ENCODE results near the gene ACY1. TPM values are rescaled to one million over a fixed set of nuclear protein-coding genes. Genes with fewer than 3 reads are reported as not detected.

Gene ACY1
- total RNA-seq, 3 donors from 2014 or later: 40.0 to 49.2 (median 46.4) TPM

DNA sequence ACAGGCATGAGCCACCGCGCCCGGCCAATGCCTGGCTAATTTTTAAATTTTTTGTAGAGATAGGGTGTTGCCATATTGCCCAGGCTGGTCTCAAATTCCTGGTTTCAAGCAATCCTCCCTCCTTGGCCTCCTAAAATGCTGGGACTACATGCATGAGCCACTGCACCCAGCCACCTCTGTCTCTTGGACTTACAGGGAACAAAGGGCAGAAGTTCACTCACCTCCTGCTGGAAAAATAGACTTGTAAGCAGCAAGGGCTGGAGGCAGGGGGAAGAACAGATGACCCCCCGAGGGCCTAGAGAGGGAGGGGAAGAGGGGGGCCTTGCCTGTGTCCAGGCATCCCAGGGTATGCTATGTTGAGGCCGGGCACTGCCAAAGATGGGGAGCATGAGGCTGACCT is 50.9 kb downstream of the ACY1 start:
- TF ChIP-seq, protein P1, sequence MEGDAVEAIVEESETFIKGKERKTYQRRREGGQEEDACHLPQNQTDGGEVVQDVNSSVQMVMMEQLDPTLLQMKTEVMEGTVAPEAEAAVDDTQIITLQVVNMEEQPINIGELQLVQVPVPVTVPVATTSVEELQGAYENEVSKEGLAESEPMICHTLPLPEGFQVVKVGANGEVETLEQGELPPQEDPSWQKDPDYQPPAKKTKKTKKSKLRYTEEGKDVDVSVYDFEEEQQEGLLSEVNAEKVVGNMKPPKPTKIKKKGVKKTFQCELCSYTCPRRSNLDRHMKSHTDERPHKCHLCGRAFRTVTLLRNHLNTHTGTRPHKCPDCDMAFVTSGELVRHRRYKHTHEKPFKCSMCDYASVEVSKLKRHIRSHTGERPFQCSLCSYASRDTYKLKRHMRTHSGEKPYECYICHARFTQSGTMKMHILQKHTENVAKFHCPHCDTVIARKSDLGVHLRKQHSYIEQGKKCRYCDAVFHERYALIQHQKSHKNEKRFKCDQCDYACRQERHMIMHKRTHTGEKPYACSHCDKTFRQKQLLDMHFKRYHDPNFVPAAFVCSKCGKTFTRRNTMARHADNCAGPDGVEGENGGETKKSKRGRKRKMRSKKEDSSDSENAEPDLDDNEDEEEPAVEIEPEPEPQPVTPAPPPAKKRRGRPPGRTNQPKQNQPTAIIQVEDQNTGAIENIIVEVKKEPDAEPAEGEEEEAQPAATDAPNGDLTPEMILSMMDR (IDR thresholded peaks at IDR 0.05): no peak
- TF ChIP-seq POLR2AphosphoS5 (IDR thresholded peaks at IDR 0.05): no peak
- TF ChIP-seq POLR2A (IDR thresholded peaks at IDR 0.05): no peak
- no peaks in the 10 kb centered on the region for H3K27me3 ChIP-seq
- H3K4me1 ChIP-seq: peaks cover 0 to 6% of the 10 kb centered on the region in 2 donors
- no peak overlapping the region for H3K4me3 ChIP-seq
- no peak for DNase-seq (ENCODE audit: low spot score in 2 of 2)
- no peaks in the 10 kb centered on the region for H3K36me3 ChIP-seq
- H3K27ac ChIP-seq: no peak overlapping the region
- intact Hi-C loops (cut with DNase I; ENCODE audit: low total_unique reads): no loop called here
- H3K9me3 ChIP-seq: no peaks in the 10 kb centered on the region

DNA sequence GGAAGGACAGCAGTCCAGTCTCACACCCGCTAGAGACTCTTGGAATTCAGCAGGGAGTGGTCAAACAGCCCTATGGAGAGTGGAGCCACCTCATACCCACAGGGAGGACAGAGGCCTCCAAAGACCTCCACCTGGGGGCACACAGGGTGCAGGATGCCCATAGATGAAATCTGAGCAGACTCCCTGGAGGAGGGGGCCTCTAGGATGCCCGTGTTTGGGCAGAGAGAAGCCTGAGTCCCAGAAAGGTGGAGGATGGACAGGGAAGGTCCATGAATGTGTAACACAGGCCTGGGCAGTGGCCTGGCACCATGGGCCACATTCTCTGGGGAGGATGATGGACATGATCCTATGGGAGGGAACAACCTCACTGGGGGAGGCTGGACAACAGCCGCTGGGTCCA is 51.3 kb downstream of the ACY1 start:
- no peaks in the 10 kb centered on the region for H3K36me3 ChIP-seq
- no peak overlapping the region for H3K4me3 ChIP-seq
- H3K4me1 ChIP-seq: peaks cover 3 to 6% of the 10 kb centered on the region in 2 donors
- H3K9me3 ChIP-seq: no peaks in the 10 kb centered on the region
- H3K27me3 ChIP-seq: no peaks in the 10 kb centered on the region
- H3K27ac ChIP-seq: no peak overlapping the region
- TF ChIP-seq POLR2A (IDR thresholded peaks at IDR 0.05) (no peak), POLR2AphosphoS5 (IDR thresholded peaks at IDR 0.05) (no peak)
- TF ChIP-seq, protein P1 (IDR thresholded peaks at IDR 0.05): no peak
- no peak for DNase-seq (ENCODE audit: low spot score in 2 of 2)
- intact Hi-C loops (cut with DNase I; ENCODE audit: low total_unique reads): no loop called here

DNA sequence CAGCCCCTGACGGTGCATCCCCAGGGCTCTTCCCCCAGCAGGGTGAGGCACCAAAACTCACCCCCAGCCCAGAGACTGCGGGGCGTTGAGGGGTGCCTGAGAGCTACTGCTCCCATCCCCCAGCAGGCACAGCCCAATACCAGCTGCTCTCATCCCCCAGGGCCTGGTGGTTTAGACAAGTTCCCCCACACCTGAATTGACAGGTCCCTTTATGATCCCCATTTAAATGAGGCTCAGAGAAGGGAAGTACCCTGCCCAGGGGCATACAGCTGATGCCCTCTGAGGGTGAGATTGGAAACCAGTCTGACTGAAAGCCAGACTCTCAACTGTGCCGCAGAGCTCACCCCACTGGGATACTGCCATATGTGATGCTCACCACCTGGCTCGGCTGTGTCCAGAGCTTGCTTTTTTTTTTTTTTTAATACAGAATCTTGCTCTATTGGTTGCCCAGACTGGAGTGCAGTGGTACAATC is 52.9 kb downstream of the ACY1 start:
- no peaks in the 10 kb centered on the region for H3K9me3 ChIP-seq
- no peak overlapping the region for H3K27ac ChIP-seq
- intact Hi-C loops (cut with DNase I; ENCODE audit: low total_unique reads): no loop called here
- TF ChIP-seq, protein P1 (IDR thresholded peaks at IDR 0.05): no peak
- TF ChIP-seq POLR2AphosphoS5 (IDR thresholded peaks at IDR 0.05) (no peak), POLR2A (IDR thresholded peaks at IDR 0.05) (no peak)
- H3K4me3 ChIP-seq: no peak overlapping the region
- DNase-seq (ENCODE audit: low spot score in 2 of 2): no peak
- H3K27me3 ChIP-seq: no peaks in the 10 kb centered on the region
- no peaks in the 10 kb centered on the region for H3K36me3 ChIP-seq
- H3K4me1 ChIP-seq: peaks cover 5 to 12% of the 10 kb centered on the region in 2 donors

DNA sequence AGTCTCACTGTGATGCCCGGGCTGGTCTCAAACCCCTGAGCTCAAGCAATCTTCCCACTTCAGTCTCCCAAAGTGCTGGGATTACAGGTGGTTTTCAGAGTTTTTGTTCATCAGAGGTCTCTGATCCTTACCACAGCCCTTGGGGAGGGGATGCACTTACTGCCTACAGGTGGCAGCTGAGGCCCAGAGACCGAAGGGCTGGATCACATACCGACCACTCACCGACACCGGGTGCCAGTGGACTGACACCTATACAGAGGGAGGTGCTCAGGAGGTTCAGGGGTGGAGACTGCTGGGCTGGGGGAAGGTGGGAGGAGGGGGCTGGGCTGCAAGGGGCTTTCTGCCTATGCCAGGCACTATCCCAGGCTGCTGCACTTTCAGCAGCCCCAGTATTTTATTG is 53.5 kb downstream of the ACY1 start:
- no peak for DNase-seq (ENCODE audit: low spot score in 2 of 2)
- Histone ChIP-seq H3K9me3 (no peaks in the 10 kb centered on the region), H3K4me1 (peaks cover 5 to 12% of the 10 kb centered on the region in 2 donors), H3K27me3 (no peaks in the 10 kb centered on the region), H3K36me3 (no peaks in the 10 kb centered on the region), H3K4me3 (no peak overlapping the region), H3K27ac (no peak overlapping the region)
- intact Hi-C loops (cut with DNase I; ENCODE audit: low total_unique reads): no loop called here
- TF ChIP-seq POLR2A (IDR thresholded peaks at IDR 0.05) (no peak), POLR2AphosphoS5 (IDR thresholded peaks at IDR 0.05) (no peak)
- TF ChIP-seq, protein P1 (IDR thresholded peaks at IDR 0.05): no peak

DNA sequence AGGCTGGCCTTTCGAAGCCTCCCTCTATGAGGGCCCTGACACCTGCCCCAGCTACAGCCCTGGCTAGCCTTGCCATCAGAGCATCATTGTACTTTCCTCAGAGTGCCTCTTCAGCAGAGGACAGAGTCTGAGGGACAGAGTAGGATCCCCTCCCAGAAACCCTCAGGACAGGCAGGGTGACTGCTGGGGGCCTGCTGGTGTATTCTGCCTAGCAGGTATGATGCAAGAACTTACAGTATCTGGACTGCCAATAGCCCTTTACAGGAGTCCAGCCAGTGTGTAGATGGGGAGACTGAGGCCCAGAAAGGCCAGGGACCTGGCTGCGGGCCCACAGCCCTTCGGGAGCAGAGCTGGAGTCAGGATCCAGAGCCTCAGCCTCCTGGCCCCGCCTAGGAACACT is 54.0 kb downstream of the ACY1 start:
- no peak overlapping the region for H3K27ac ChIP-seq
- peaks cover 5 to 12% of the 10 kb centered on the region in 2 donors for H3K4me1 ChIP-seq
- H3K27me3 ChIP-seq: no peaks in the 10 kb centered on the region
- no peaks in the 10 kb centered on the region for H3K9me3 ChIP-seq
- no peak overlapping the region for H3K4me3 ChIP-seq
- DNase-seq (ENCODE audit: low spot score in 2 of 2): no peak
- H3K36me3 ChIP-seq: no peaks in the 10 kb centered on the region
- intact Hi-C loops (cut with DNase I; ENCODE audit: low total_unique reads): no loop called here
- TF ChIP-seq POLR2A (IDR thresholded peaks at IDR 0.05) (no peak), POLR2AphosphoS5 (IDR thresholded peaks at IDR 0.05) (no peak)
- TF ChIP-seq, protein P1 (IDR thresholded peaks at IDR 0.05): no peak

Measured in breast epithelium (tissue), 4 donors.